Skin epidermis (tissue), 12 donors: ENCODE data around the gene HK3.

Source experiments
- H3K27ac ChIP-seq, 21 experiments: fragments of 200-600 bp; sonication (generic) in 11 of 21; one replicate each; pipeline ENCODE4 v1.5.0; 2020; ENCODE audit warnings: mild to moderate bottlenecking in 3 of 21, inconsistent platforms in 2 of 21, moderate library complexity in 2 of 21
- H3K4me3 ChIP-seq, 7 experiments: fragments of 200-600 bp; sonication (generic) in 2 of 7; one replicate each; pipeline ENCODE4 v1.5.0; 2020; ENCODE audit warnings: inconsistent platforms in 2 of 7, mild to moderate bottlenecking in 2 of 7, moderate library complexity in 1 of 7

Gene HK3

DNA sequence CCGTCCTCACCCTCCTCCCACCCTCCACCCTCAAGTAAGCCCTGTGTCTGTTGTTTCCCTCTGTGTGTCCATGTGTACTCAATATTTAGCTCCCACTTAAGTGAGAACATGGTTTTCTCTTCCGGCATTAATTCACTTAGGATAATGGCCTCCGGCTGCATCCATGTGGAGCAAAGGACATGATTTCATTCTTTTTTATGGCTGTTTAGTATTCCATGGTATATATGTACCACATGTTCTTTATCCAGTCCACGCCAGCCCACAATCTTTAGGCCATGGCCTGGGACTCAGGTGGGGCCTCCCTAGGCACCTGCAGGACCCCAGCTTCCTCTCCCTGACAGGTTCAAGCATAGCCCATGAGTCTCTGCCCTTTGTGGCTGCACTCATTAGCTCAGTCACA is 65.9 kb downstream of the HK3 start:
- H3K27ac ChIP-seq: no peak overlapping the region

DNA sequence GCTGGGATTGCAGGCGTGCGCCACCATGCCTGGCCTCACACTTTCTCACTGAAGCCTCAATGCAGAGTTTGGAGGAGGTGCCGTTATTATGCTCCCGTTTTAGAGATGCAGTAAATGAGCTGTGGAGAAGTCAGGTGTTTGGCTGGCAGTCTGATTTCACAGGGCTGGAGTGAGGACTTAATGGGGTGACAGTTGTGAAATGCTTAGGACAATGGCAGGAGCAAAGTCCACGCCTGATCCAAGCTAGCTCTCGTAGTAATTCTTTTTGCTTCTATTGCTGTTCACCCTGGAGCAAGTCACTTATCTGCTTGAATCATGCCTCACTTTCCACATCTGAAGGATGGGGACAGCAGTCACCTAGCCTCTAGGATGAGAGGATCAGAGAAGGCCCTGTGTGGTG is 67.0 kb downstream of the HK3 start:
- Histone ChIP-seq H3K27ac (no peak overlapping the region), H3K4me3 (no peak overlapping the region)

More for the DNA sequence above, 65.9 kb downstream of the HK3 start:
- H3K4me3 ChIP-seq: no peak overlapping the region

- Histone ChIP-seq H3K27ac (no peak overlapping the region), H3K4me3 (no peak overlapping the region)
Observed at GRCh38 chr5:176831425-176831824, 67.7 kb downstream of the HK3 start.

DNA sequence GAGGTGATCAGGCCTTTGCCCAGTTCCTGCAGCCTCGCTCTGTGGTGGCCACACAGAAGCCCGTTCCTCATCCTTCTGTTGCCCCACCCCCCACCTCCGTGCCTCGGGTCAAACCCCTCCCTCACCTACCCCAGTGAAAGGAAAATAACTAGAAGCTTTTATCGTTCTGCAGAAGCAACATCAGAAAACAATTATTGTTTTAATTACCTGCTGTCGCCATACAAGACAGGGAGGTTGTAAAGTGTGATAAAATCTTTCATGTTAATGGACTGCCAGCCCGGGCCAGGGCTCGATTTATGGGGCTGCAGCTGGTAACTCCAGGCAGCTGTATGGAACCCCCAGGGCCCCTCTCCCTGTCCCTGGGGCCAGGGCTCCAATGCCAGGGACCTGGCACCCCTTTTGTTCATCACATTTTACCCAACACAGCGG is 68.1 kb downstream of the HK3 start:
- Histone ChIP-seq H3K4me3 (no peak overlapping the region), H3K27ac (no peak overlapping the region)
